SKM-1 (cell line): ENCODE results near the gene RAP2C.

ENCODE experiments used
- DNase-seq: peaks from one replicate; lab custom pipeline; 2025; ENCODE audit not compliant: unreplicated experiment; lab: John Stamatoyannopoulos, UW

RAP2C gene

DNA sequence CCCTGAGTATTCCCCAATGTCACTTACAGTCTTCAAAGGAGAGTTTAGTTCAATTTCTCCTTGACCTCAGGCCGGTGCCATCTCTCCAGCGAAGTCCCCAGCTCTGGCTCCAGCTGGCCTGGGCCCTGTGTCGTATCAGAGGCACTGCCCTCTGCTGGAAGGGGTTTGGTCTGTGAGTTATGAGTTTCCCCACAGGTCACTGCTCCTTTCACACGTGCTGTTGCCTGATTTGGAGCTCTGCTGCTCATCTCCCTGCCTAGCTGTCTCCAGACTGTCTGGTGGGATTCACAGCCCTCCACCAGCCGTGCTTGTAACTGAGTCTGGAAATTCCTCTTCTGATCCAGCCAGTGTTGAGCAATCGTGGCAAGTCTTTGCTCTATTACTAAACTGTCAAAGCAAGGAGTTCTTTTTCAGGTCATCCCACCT lies at the start of gene RAP2C:
Gene RAP2C (minus strand): TSS at position 105 of the 426 bp plus-strand sequence. CDS start 2,179 bp downstream, outside the sequence.
- peak; percentile 28 for DNase-seq

DNA sequence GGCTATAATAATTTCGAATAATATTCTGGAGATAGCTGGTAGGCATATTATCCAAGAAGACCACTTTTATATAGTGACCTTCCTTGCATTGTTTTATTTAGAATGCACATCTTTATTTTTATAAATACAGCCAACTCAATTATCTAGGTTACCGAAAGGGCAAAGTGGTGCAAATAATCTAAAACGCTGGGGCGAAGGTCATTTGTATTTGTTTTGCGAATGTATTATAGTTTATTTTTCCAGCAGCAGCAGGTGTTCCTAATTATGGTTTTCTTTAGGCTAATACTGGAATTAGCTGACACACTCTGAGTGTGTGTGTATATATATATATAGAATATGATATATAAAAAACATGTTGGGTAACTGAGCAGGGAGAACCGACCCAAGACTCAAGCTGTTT lies 48.1 kb upstream of the RAP2C start:
- no peak for DNase-seq

GRCh38 chrX:132266583-132267355 lies 47.5 kb upstream of the RAP2C start:
- no peak for DNase-seq

- no peak for DNase-seq
Measured at GRCh38 chrX:132263127-132263526, 43.9 kb upstream of the RAP2C start.

GRCh38 chrX:132258509-132258908 lies 39.3 kb upstream of the RAP2C start:
- no peak for DNase-seq

DNA sequence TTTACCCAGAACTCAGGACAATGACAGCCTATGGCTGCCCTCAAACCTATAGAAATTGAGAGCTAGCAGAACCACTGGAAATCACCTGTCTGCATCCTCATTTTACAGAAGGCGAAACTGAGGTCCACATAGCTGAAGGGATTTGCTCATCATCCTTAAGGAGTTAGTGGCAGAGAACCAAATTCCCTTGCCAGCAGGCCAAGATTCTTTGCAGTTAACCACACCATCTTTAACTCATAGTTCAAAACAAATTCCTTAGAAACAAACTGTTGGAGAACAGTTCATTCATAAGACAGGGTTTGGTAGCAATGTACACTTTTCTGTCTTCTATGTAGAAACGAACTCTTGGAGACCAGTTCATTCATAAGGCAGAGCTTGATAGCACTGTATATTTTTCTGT lies 37.9 kb upstream of the RAP2C start:
- DNase-seq = no peak

GRCh38 chrX:132236121-132236520 lies 16.9 kb upstream of the RAP2C start:
- no peak for DNase-seq

GRCh38 chrX:132235488-132235887 lies 16.2 kb upstream of the RAP2C start:
- DNase-seq = no peak

DNA sequence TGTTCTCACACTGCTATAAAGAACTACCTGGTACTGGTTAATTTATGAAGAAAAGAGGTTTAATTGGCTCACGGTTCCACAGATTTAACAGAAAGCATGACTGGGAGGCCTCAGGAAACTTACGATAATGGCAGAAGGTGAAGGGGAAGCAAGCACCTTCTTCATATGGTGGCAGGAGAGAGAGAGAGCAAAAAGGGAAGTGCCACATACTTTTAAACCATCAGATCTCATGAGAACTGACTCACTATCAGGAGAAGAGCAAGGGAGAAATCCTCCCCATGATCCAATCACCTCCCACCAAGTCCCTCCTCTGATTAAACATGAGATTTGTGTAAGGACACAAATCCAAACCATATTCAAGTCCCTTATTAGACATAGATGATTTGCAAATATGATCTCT lies 12.3 kb upstream of the RAP2C start:
- DNase-seq = no peak

GRCh38 chrX:132227383-132228112 lies 8.3 kb upstream of the RAP2C start:
- DNase-seq = no peak

DNA sequence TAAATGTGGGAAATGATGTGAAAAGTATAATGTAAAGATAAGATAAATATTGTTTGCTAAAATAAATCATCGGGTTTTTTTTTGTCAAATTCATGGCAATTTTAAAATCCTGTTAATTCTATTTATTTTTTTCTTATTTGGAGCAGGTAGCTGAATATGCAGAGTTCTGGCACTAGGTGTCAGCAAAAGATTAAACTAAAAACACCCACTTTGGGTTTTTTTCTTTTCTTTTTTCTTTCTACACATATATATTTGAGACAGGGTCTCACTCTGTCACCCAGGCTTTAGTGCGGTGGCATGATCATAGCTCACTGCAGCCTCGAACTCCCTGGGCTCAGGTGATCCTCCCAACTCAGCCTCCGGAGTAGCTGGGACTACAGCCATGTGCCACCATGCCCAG lies 6.9 kb upstream of the RAP2C start:
- no peak for DNase-seq

- peak; percentile 29 for DNase-seq
Measured at GRCh38 chrX:132218100-132218812, 991 bp downstream of the RAP2C start.

- DNase-seq = peak; percentile 73
Measured at GRCh38 chrX:132217203-132218073, 1.8 kb downstream of the RAP2C start.

DNA sequence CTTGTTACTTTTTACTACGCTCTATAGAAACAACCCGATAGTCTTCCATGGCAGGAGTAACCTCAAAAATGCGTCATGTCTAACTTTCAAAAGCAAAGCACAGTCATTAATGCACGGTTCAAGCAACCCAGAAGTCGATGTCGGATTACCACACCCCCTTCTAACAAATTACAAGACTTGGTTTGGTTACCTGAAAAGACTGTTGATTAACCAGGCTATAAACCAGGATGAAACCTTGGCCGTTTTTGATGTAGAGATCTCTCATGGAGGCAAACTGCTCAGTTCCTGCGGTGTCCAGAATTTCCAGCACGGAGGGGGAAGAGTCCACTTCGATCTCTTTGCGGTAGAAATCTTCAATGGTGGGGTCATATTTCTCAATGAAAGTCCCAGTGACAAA lies 2.4 kb downstream of the RAP2C start:
- no peak for DNase-seq

DNA sequence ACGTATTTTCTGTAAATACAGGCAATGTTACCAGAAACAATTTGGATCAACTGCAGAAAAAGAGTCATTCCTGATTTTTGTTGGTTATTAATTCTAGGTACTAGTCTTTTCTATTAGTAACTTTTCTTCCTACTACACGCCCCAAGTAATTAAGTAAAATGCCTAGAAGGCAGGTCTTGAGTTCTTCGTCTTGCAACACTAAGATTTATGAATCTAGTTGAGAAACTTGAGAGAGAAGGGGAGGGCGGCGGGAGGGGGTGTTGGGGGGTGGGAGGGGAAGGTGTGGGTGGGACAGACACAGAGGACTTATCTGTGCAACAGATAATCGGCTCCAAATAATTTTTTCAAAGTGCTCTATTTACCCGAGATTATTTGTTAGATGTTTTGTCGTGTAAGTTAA lies 3.0 kb downstream of the RAP2C start:
- DNase-seq = peak; percentile 1

DNA sequence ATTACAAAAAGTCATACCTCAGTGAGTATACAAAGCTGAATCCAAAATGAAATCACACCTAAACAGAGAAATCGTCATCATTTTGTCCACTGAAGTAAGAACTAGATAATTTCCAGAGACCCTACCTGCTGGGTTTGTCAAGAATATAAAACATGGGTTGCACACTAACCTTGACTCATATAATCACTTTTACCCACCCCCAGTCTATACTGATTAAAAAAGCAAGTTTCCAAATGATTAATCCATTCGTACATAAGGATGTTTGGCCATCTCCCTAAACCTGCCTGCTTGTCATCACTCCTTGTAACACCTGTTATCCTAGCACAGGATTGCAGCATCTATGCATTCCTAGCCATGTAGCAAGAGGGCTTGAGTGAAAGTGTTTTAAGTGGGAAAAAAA lies 4.7 kb downstream of the RAP2C start:
- no peak for DNase-seq

DNA sequence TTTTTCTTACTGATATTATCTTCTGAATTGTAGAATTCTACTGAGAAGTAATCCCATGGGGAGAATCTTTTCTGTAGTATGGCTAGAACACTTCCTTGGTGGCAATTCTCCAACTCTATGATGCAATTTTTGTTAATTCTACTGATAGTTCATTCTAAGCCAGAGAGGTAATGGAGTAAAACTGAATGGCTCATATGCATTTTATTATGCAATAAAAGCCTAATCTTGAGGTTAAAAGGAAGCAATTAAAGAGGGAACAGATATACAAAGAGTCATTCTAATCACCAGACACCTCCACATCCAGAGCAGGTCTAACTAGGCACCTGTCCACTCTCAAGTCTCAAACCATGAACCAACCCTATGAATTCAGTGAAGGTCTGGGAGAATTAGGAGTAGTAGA lies 9.7 kb downstream of the RAP2C start:
- DNase-seq = no peak

GRCh38 chrX:132208422-132208821 lies 10.8 kb downstream of the RAP2C start:
- DNase-seq = no peak

GRCh38 chrX:132207996-132208395 lies 11.3 kb downstream of the RAP2C start:
- no peak for DNase-seq

DNA sequence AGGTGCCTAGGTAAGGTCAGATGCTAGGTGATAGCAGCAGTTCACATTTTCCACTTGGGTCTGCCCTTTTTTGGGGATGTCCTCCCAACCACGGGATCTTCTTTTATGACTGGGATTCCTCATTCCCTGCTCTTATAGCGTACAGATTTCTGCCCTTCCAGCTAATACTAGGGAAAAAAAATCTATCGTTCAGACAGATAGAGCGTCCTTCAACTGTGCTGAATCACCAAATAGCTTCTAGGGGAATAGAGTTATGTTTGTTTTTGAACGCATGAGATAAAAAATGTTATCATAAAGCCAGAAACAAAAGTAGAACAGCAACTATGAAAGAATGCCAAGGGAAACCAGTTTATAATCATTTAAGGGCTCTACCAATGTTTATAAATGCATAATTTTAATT lies 13.0 kb downstream of the RAP2C start:
- DNase-seq = no peak

DNA sequence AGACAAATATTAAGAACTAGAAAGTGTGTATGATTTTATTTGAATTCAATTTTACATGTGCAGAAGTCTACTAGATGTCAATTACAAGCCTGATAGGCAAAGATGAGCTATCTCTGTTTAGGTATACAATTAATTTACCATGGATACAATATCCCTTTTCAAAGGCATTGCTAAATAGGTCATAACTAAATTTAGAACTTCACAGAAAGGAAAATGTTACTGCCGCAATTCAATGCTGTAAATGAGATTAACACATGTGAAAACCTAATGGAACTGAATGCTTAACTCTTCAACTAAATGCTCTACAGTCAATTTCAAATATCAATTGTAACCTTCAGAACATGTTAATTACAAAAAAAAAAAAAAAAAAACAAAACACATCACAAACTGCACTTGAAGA lies 14.6 kb downstream of the RAP2C start:
- no peak for DNase-seq
